ENCODE measurements around the gene ICE2. TPM values are rescaled to one million over a fixed set of nuclear protein-coding genes. Genes with fewer than 3 reads are reported as not detected.

The ICE2 gene
- total and polyA plus RNA-seq, 2 of the 8 experiments (the other 6 are each of a cell fraction or from before 2014, with no cell fraction given): 40.0 to 87.3 TPM

DNA sequence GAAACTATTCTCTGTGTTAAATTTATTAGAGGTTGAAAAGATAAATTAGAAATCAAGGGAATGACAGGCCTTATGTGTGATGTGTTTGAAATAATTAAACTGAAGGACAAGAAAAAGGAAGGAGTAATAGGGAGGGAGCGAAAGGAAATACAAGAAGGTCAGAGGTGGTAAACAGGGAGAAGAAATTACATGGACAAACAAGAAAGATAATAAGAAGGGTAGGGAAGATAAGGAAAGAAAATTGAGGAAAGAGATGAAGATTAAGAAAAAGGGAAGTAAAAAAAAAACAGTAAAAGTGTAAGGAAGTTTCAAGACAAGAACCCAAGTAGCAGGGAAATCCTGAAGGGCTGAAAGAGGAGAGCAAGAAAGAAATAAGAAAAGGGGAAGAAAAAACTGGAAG, 54.9 kb downstream of the ICE2 start:
- no peak for FAIRE-seq
- no peak overlapping the region for H2BK15ac ChIP-seq (ENCODE audit: low read length)
- POLR2A ChIA-PET (ENCODE audit: partially characterized antibody): no interaction called here
- H3K27ac ChIP-seq (ENCODE audit: low read depth, low read length): no peak overlapping the region
- H4K20me1 ChIP-seq (replicated peaks in 1 of 2; ENCODE audit: control insufficient read depth in 1 of 2, insufficient read depth in 2 of 2, low read length in 2 of 2): no peaks in the 10 kb centered on the region
- H4K8ac ChIP-seq (ENCODE audit: extremely low read depth, insufficient read depth, low read length): no peak overlapping the region
- WGBS, 2 experiments (ENCODE audit: extremely low coverage in 1 of 2, insufficient coverage in 1 of 2, insufficient read length in 1 of 2, insufficient replicate concordance in 2 of 2, low coverage in 1 of 2, low lambda C conversion rate in 2 of 2, missing lambda C conversion rate in 1 of 2): 68% methylated on average over 1 of the region's 1 CpG; no CpG with 5 or more reads in 1 of the 2 experiments
- no peak overlapping the region for H3K14ac ChIP-seq (ENCODE audit: insufficient read length)
- no peak overlapping the region for H3K4me2 ChIP-seq (ENCODE audit: insufficient read depth in 1 of 2, low read depth in 2 of 2, low read length in 2 of 2)
- H2AFZ ChIP-seq (ENCODE audit: low read length): no peak overlapping the region
- no peaks in the 10 kb centered on the region for H3K23me2 ChIP-seq (ENCODE audit: low read depth, low read length)
- peaks cover 0 to 14% (median 0%) of the 10 kb centered on the region in 4 experiments; a peak in 1 of 8 replicates for H3K36me3 ChIP-seq (ENCODE audit: control insufficient read depth in 2 of 4, insufficient read depth in 4 of 4, low read length in 3 of 4)
- H3K56ac ChIP-seq (replicated peaks; ENCODE audit: insufficient read length, low read depth, low read length): no peak overlapping the region
- no peak for DNase-seq (ENCODE audit: low read depth in 1 of 2, low spot score in 2 of 2)
- no peak overlapping the region for H2BK5ac ChIP-seq (ENCODE audit: low read depth, low read length)
- H3K9me3 ChIP-seq (ENCODE audit: insufficient read depth in 2 of 2, low read depth in 1 of 2, low read length in 1 of 2): no peaks in the 10 kb centered on the region
- H3K23ac ChIP-seq (ENCODE audit: insufficient read length): no peak overlapping the region
- no peak overlapping the region for H2AK5ac ChIP-seq (ENCODE audit: low read depth, low read length)
- TF ChIP-seq JUND (IDR thresholded peaks at IDR 0.05; ENCODE audit: low read length) (no peak), BRCA1 (IDR thresholded peaks at IDR 0.05; ENCODE audit: low read depth, low read length) (no peak), NRF1 (IDR thresholded peaks at IDR 0.05; ENCODE audit: low read depth, low read length) (no peak), SP1 (IDR thresholded peaks at IDR 0.05; ENCODE audit: low read depth, low read length) (no peak), KDM1A (IDR thresholded peaks at IDR 0.05; ENCODE audit: borderline replicate concordance, low read length) (no peak)
- H3K18ac ChIP-seq (ENCODE audit: extremely low read depth, low read length): no peak overlapping the region
- H4K91ac ChIP-seq (replicated peaks; ENCODE audit: insufficient read length, low read length): no peak overlapping the region
- CTCF ChIA-PET (ENCODE audit: partially characterized antibody): interaction anchor here (0.8 kb wide), 1 partner anchor 14 kb away, joined by 3 read pairs; no protein-coding TSS in a partner anchor
- H2BK12ac ChIP-seq (ENCODE audit: low read depth, low read length): no peak overlapping the region
- no peaks in the 10 kb centered on the region for H3K79me2 ChIP-seq (ENCODE audit: control insufficient read depth in 1 of 2, insufficient read depth in 2 of 2, low read length in 2 of 2)
- no peak overlapping the region for H2BK20ac ChIP-seq (ENCODE audit: low read length)
- H3K9ac ChIP-seq (replicated peaks in 1 of 4; ENCODE audit: extremely low read depth in 1 of 4, low read depth in 3 of 4, low read length in 3 of 4): no peak overlapping the region
- no peak overlapping the region for H3K4me3 ChIP-seq (ENCODE audit: extremely low read depth in 1 of 4, insufficient read depth in 2 of 4, low read depth in 3 of 4, low read length in 4 of 4)
- no peaks in the 10 kb centered on the region for H3K4me1 ChIP-seq (replicated peaks in 1 of 4; ENCODE audit: control insufficient read depth in 3 of 4, insufficient read depth in 4 of 4, low read length in 3 of 4)
- no peak overlapping the region for H2BK120ac ChIP-seq (replicated peaks; ENCODE audit: low read depth, low read length)
- H3K27me3 ChIP-seq (replicated peaks in 1 of 4; ENCODE audit: control insufficient read depth in 3 of 4, extremely low read depth in 1 of 4, insufficient read depth in 3 of 4, low read length in 3 of 4): no peaks in the 10 kb centered on the region
- no peak overlapping the region for H4K5ac ChIP-seq (ENCODE audit: insufficient read length, low read depth, low read length)
- no peaks in the 10 kb centered on the region for H3K79me1 ChIP-seq (ENCODE audit: low read depth, low read length)
- no peak overlapping the region for H3K4ac ChIP-seq (replicated peaks; ENCODE audit: insufficient read length, low read depth, low read length)

Data from H1 (cell line).